HepG2 (cell line): ENCODE data around the gene RTBDN. TPM values are rescaled to one million over a fixed set of nuclear protein-coding genes. Genes with fewer than 3 reads are reported as not detected.
A peak's percentile ranks its signal among the peaks of the same experiment; 100 is the strongest.

Experiments
- CBX5 ChIP-seq: sonication (generic); formaldehyde crosslinking; IDR thresholded peaks from 2 replicates; pipeline ENCODE4 v1.4.0; 2020; ENCODE audit warnings: missing genetic modification reagents, borderline replicate concordance
- DDIT3 ChIP-seq: sonication (generic); formaldehyde crosslinking; IDR thresholded peaks from 2 replicates; pipeline ENCODE4 v1.4.0; 2020; ENCODE audit warnings: mild to moderate bottlenecking, missing genetic modification reagents
- HOXD1 ChIP-seq: sonication (generic); formaldehyde crosslinking; IDR thresholded peaks from 2 replicates; pipeline ENCODE4 v1.5.0; 2020; ENCODE audit warnings: missing genetic modification reagents
- IKZF1 ChIP-seq: fragments of 450-650 bp; IDR thresholded peaks from 2 replicates; pipeline ENCODE4 v1.7.1; 2016
- LBX2 ChIP-seq: sonication (generic); formaldehyde crosslinking; IDR thresholded peaks from 2 replicates; pipeline ENCODE4 v1.5.0; 2020; ENCODE audit warnings: missing genetic modification reagents, mild to moderate bottlenecking, borderline replicate concordance
- NCOR1 ChIP-seq: fragments of 200-600 bp; sonication (generic); IDR thresholded peaks from 2 replicates; pipeline ENCODE4 v1.7.0; 2017; ENCODE audit warnings: antibody characterized with exemption, low read length, borderline replicate concordance
- NFE2 ChIP-seq: sonication (generic); formaldehyde crosslinking; IDR thresholded peaks from 2 replicates; pipeline ENCODE4 v1.4.0; 2020; ENCODE audit warnings: missing genetic modification reagents
- PATZ1 ChIP-seq: sonication (generic); formaldehyde crosslinking; IDR thresholded peaks from 2 replicates; pipeline ENCODE4 v1.4.0; 2020; ENCODE audit warnings: missing genetic modification reagents
- RERE ChIP-seq: IDR thresholded peaks from 2 replicates; pipeline ENCODE4 v1.6.1; 2016; ENCODE audit warnings: low read depth, missing genetic modification reagents, missing compliant biosample characterization
- SMARCC2 ChIP-seq: fragments of 450-650 bp; IDR thresholded peaks from 2 replicates; pipeline ENCODE4 v1.6.1; 2017; ENCODE audit warnings: antibody characterized with exemption, mild to moderate bottlenecking
- TFAP4 ChIP-seq: sonication (generic); IDR thresholded peaks from 2 replicates; pipeline ENCODE4 v1.6.1; 2016; ENCODE audit warnings: low read depth, borderline replicate concordance
- ZBED4 ChIP-seq: sonication (generic); formaldehyde crosslinking; IDR thresholded peaks from 2 replicates; pipeline ENCODE4 v1.4.0; 2020; ENCODE audit warnings: missing genetic modification reagents, borderline replicate concordance
- ZNF343 ChIP-seq: sonication (generic); formaldehyde crosslinking; IDR thresholded peaks from 2 replicates; pipeline ENCODE4 v1.4.0; 2020; ENCODE audit warnings: mild to moderate bottlenecking, missing genetic modification reagents
- ZNF431 ChIP-seq: sonication (generic); formaldehyde crosslinking; IDR thresholded peaks from 2 replicates; pipeline ENCODE4 v1.9.0; 2022; ENCODE audit warnings: missing genetic modification reagents, low read depth, mild to moderate bottlenecking, borderline replicate concordance
- polyA plus RNA-seq, 8 experiments: library from polyadenylated mRNA; depleted of rRNA in 3 of 8; stranded (reverse) in 7 of 8; unstranded in 1 of 8; fragments of >200 nt; fragmentation: Illumina TruSeq in 4 of 8; extraction: Trizol in 4 of 8; gene quantifications; 2 replicates each; pipeline versions ENCODE4 v1.2.1 to v1.2.3, GENCODE V29; 2011 to 2016; ENCODE audit warnings: low read depth in 4 of 8, missing spikeins in 1 of 8, mixed read lengths in 1 of 8; ENCODE audit not compliant: insufficient read depth in 1 of 8
- total RNA-seq, 5 experiments: library from RNA; depleted of rRNA; stranded (reverse); fragments of >200 nt; fragmentation: Illumina TruSeq; extraction: Trizol; gene quantifications; 2 replicates each; pipeline ENCODE4 v1.2.3, GENCODE V29; 2016; ENCODE audit warnings: low read depth in 1 of 5

The RTBDN gene
- total and polyA plus RNA-seq, 2 of the 13 experiments (the other 11 are each of a cell fraction or from before 2014, with no cell fraction given) = 0.27 to 0.48 TPM

GRCh38 chr19:12806242-12807081 lies 27.9 kb downstream of the RTBDN start, which contains the start of gene RNASEH2A (continued):
- TF ChIP-seq ZBED4 = 0 out of 2 replicates have a peak, but pooled peaks have one; percentile 34
- no peak for TF ChIP-seq LBX2
- no peak for TF ChIP-seq NCOR1
- peak; percentile 57 for TF ChIP-seq PATZ1 (CRISPR knock-in tag)
- peak; percentile 73; the same call in 1 of the 2 replicates for TF ChIP-seq HOXD1 (CRISPR knock-in tag)
- TF ChIP-seq NFE2 (CRISPR knock-in tag) = no peak
- 0 out of 2 replicates have a peak, but pooled peaks have one; percentile 60 for TF ChIP-seq TFAP4
- no peak for TF ChIP-seq RERE (CRISPR knock-in tag)
- TF ChIP-seq ZNF431 (CRISPR knock-in tag) = 0 out of 2 replicates have a peak, but pooled peaks have one; percentile 58
- TF ChIP-seq SMARCC2 = no peak
- TF ChIP-seq IKZF1 = no peak
- TF ChIP-seq CBX5 = 0 out of 2 replicates have a peak, but pooled peaks have one; percentile 46
- peak; percentile 89; the same call in 1 of the 2 replicates for TF ChIP-seq ZNF343
- TF ChIP-seq DDIT3 (CRISPR knock-in tag) = no peak
